HG03439 (cell line): ENCODE measurements around the gene ZDHHC11.
"Not testable (repeated sequence)": the region's sequence is repeated elsewhere in the genome, so short reads cannot be mapped to it uniquely, and the experiment has no call there.

Source experiments
- ATAC-seq: cut with Tn5 transposase; IDR thresholded peaks from one replicate; pipeline ENCODE4 v1.9.1; 2021; ENCODE audit warnings: mild to moderate bottlenecking, moderate library complexity; ENCODE audit not compliant: unreplicated experiment

Gene ZDHHC11

GRCh38 chr5:816176-816575 lies 34.6 kb downstream of the ZDHHC11 start:
- ATAC-seq, result no peak

- no peak for ATAC-seq
Measured at GRCh38 chr5:815449-815848, 35.3 kb downstream of the ZDHHC11 start.

GRCh38 chr5:813575-813974 lies 37.2 kb downstream of the ZDHHC11 start:
- not testable (repeated sequence) for ATAC-seq

GRCh38 chr5:811384-811783 lies 39.4 kb downstream of the ZDHHC11 start:
- ATAC-seq, result not testable (repeated sequence)

- ATAC-seq, result not testable (repeated sequence)
Measured at GRCh38 chr5:807719-808514, 42.9 kb downstream of the ZDHHC11 start.

GRCh38 chr5:801472-801871 lies 49.3 kb downstream of the ZDHHC11 start:
- no peak for ATAC-seq

- not testable (repeated sequence) for ATAC-seq
Measured at GRCh38 chr5:801055-801454, 49.7 kb downstream of the ZDHHC11 start.

GRCh38 chr5:798505-799138 lies 52.2 kb downstream of the ZDHHC11 start:
- ATAC-seq, result not testable (repeated sequence)

- ATAC-seq, result not testable (repeated sequence)
Measured at GRCh38 chr5:797986-798385, 52.8 kb downstream of the ZDHHC11 start.

- ATAC-seq, result not testable (repeated sequence)
Measured at GRCh38 chr5:795873-796272, 54.9 kb downstream of the ZDHHC11 start.

GRCh38 chr5:794948-795347 lies 55.8 kb downstream of the ZDHHC11 start:
- ATAC-seq, result not testable (repeated sequence)

GRCh38 chr5:788703-789102 lies 62.1 kb downstream of the ZDHHC11 start:
- not testable (repeated sequence) for ATAC-seq

GRCh38 chr5:787857-788233 lies 62.9 kb downstream of the ZDHHC11 start:
- not testable (repeated sequence) for ATAC-seq

- ATAC-seq, result not testable (repeated sequence)
Measured at GRCh38 chr5:787224-787856, 63.4 kb downstream of the ZDHHC11 start.

GRCh38 chr5:785181-785705 lies 65.5 kb downstream of the ZDHHC11 start:
- ATAC-seq, result peak; percentile 24

- ATAC-seq, result peak; percentile 64
Measured at GRCh38 chr5:784428-785177, 66.2 kb downstream of the ZDHHC11 start, which contains the start of gene ZDHHC11B. ZDHHC11B (minus strand) TSS chr5:784729; CDS start chr5:766919, 17,810 bp downstream.

GRCh38 chr5:783881-784427 lies 66.8 kb downstream of the ZDHHC11 start:
- ATAC-seq, result not testable (repeated sequence)

GRCh38 chr5:783049-783802 lies 67.6 kb downstream of the ZDHHC11 start:
- not testable (repeated sequence) for ATAC-seq

- not testable (repeated sequence) for ATAC-seq
Measured at GRCh38 chr5:782356-782755, 68.4 kb downstream of the ZDHHC11 start.

- ATAC-seq, result not testable (repeated sequence)
Measured at GRCh38 chr5:780571-780970, 70.2 kb downstream of the ZDHHC11 start.
